BLaER1 (cell line): ENCODE results near the gene TPO.
"Not testable (repeated sequence)": the region's sequence is repeated elsewhere in the genome, so short reads cannot be mapped to it uniquely, and the experiment has no call there.

Source experiments
- H3K27ac ChIP-seq: shearing (Covaris generic); formaldehyde crosslinking; 2 replicates; pipeline ENCODE4 v1.8.1; 2022
- H3K27me3 ChIP-seq: shearing (Covaris generic); formaldehyde crosslinking; 2 replicates; pipeline ENCODE4 v1.8.1; 2022
- H3K36me3 ChIP-seq: shearing (Covaris generic); formaldehyde crosslinking; 2 replicates; pipeline ENCODE4 v1.8.1; 2022
- H3K4me1 ChIP-seq: shearing (Covaris generic); formaldehyde crosslinking; 2 replicates; pipeline ENCODE4 v1.8.1; 2022
- H3K4me2 ChIP-seq: shearing (Covaris generic); formaldehyde crosslinking; 2 replicates; pipeline ENCODE4 v1.8.1; 2022
- H3K4me3 ChIP-seq: shearing (Covaris generic); formaldehyde crosslinking; 2 replicates; pipeline ENCODE4 v1.8.1; 2022
- H3K9ac ChIP-seq: shearing (Covaris generic); formaldehyde crosslinking; 2 replicates; pipeline ENCODE4 v1.8.1; 2022
- H3K9me3 ChIP-seq: shearing (Covaris generic); formaldehyde crosslinking; 2 replicates; pipeline ENCODE4 v1.8.1; 2022
- H4K20me1 ChIP-seq: shearing (Covaris generic); formaldehyde crosslinking; 2 replicates; pipeline ENCODE4 v1.8.1; 2022
- Cebpa-rat ChIP-seq: shearing (Covaris generic); IDR thresholded peaks from 2 replicates; pipeline ENCODE4 v1.8.1; 2022

The TPO gene

GRCh38 chr2:1487758-1488157 is 74.5 kb downstream of the TPO start:
- no peaks in the 10 kb centered on the region for H3K36me3 ChIP-seq
- H4K20me1 ChIP-seq: no peaks in the 10 kb centered on the region
- H3K4me3 ChIP-seq: no peak overlapping the region
- H3K4me2 ChIP-seq: no peak overlapping the region
- no peak overlapping the region for H3K27ac ChIP-seq
- no peaks in the 10 kb centered on the region for H3K27me3 ChIP-seq
- H3K4me1 ChIP-seq: peaks cover 33% of the 10 kb centered on the region
- TF ChIP-seq Cebpa-rat: no peak
- H3K9me3 ChIP-seq: no peaks in the 10 kb centered on the region
- H3K9ac ChIP-seq: no peak overlapping the region

- Histone ChIP-seq H3K9ac (no peak overlapping the region), H3K4me2 (no peak overlapping the region), H3K4me3 (no peak overlapping the region), H3K27me3 (no peaks in the 10 kb centered on the region), H3K9me3 (no peaks in the 10 kb centered on the region), H4K20me1 (no peaks in the 10 kb centered on the region), H3K27ac (no peak overlapping the region), H3K36me3 (no peaks in the 10 kb centered on the region), H3K4me1 (peaks cover 31% of the 10 kb centered on the region)
- no peak for TF ChIP-seq Cebpa-rat
These were observed 75.0 kb downstream of the TPO start for GRCh38 chr2:1488181-1488671.

DNA sequence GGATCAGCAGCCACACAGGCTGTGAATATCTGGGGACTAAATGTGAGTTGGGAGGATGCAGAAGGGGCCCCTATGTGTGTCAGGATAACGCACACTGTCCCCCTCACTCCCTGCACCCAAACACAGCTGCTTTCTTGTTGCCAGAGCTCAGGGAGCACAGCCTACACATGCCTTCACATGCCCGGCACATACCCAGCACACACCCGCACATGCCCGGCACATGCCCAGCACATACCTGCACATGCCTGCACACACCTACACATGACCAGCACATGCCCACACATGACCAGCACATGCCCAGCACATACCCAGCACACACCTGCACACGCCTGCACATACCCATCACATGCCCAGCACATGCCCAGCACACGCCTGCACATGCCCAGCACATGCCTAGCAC is 75.6 kb downstream of the TPO start:
- H3K27ac ChIP-seq: no peak overlapping the region
- no peak overlapping the region for H3K9ac ChIP-seq
- H4K20me1 ChIP-seq: no peaks in the 10 kb centered on the region
- no peak overlapping the region for H3K4me2 ChIP-seq
- no peaks in the 10 kb centered on the region for H3K36me3 ChIP-seq
- TF ChIP-seq Cebpa-rat: no peak
- no peaks in the 10 kb centered on the region for H3K27me3 ChIP-seq
- no peaks in the 10 kb centered on the region for H3K9me3 ChIP-seq
- no peak overlapping the region for H3K4me3 ChIP-seq
- peaks cover 24% of the 10 kb centered on the region for H3K4me1 ChIP-seq

- Histone ChIP-seq H3K9me3 (no peaks in the 10 kb centered on the region), H3K36me3 (no peaks in the 10 kb centered on the region), H3K27ac (no peak overlapping the region), H4K20me1 (no peaks in the 10 kb centered on the region), H3K4me2 (no peak overlapping the region), H3K27me3 (no peaks in the 10 kb centered on the region), H3K9ac (no peak overlapping the region), H3K4me1 (peaks cover 18% of the 10 kb centered on the region), H3K4me3 (no peak overlapping the region)
- no peak for TF ChIP-seq Cebpa-rat
These were observed 76.2 kb downstream of the TPO start for GRCh38 chr2:1489486-1489885.

DNA sequence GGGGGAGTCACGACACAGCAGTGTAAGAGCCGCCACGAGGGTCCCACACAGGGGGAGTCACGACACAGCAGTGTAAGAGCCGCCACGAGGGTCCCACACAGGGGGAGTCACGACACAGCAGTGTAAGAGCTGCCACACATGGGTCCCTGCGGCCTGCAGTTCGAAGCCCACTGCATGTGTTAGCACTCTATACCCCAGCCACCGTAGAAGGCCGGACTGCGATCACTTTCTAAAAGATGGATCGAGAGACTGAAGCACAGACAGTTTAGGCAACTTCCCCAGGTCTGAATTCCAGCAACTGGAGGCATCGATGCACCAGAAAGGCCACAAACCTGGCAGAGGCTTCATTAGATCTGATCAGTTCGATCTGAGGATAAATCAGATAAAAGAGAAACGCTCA is 77.1 kb downstream of the TPO start:
- H3K27me3 ChIP-seq, H3K36me3 ChIP-seq, H3K9me3 ChIP-seq, H3K4me2 ChIP-seq, H3K27ac ChIP-seq, H3K9ac ChIP-seq, H3K4me3 ChIP-seq, H4K20me1 ChIP-seq: not testable (repeated sequence)
- H3K4me1 ChIP-seq: peaks cover 16% of the 10 kb centered on the region

DNA sequence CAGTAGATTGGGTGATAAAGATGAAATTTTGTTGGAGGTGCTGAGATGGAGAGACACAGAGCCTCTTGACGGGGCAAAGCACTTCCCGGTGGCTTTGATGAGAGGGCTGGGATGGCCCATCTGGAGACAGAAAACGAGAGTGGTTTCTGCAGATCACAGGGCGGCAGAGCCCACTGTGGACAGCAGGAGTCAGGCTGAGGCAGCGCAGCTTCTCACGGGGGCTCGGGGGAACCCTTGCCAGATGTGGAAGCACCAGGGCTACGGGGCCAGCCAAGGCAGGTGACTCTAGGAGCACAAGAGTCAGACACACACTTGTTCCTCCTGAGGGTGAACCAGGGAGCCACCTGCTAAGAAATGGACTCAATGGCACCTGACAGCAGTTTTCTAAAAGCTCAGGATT is 78.5 kb downstream of the TPO start:
- Histone ChIP-seq H3K4me3 (no peak overlapping the region), H4K20me1 (no peaks in the 10 kb centered on the region), H3K27ac (no peak overlapping the region), H3K36me3 (no peaks in the 10 kb centered on the region), H3K4me2 (no peak overlapping the region; the same call in 1 of the 2 replicates), H3K4me1 (peaks cover 27% of the 10 kb centered on the region), H3K9me3 (no peaks in the 10 kb centered on the region), H3K9ac (no peak overlapping the region), H3K27me3 (no peaks in the 10 kb centered on the region)
- TF ChIP-seq Cebpa-rat: no peak

- H3K9me3 ChIP-seq, H3K27ac ChIP-seq, H3K36me3 ChIP-seq, H3K4me3 ChIP-seq, H3K9ac ChIP-seq, H3K27me3 ChIP-seq, H4K20me1 ChIP-seq: not testable (repeated sequence)
- peaks cover 32% of the 10 kb centered on the region for H3K4me1 ChIP-seq
- H3K4me2 ChIP-seq: peak overlapping the region; percentile 45
These were observed 79.0 kb downstream of the TPO start for GRCh38 chr2:1492231-1492630.

DNA sequence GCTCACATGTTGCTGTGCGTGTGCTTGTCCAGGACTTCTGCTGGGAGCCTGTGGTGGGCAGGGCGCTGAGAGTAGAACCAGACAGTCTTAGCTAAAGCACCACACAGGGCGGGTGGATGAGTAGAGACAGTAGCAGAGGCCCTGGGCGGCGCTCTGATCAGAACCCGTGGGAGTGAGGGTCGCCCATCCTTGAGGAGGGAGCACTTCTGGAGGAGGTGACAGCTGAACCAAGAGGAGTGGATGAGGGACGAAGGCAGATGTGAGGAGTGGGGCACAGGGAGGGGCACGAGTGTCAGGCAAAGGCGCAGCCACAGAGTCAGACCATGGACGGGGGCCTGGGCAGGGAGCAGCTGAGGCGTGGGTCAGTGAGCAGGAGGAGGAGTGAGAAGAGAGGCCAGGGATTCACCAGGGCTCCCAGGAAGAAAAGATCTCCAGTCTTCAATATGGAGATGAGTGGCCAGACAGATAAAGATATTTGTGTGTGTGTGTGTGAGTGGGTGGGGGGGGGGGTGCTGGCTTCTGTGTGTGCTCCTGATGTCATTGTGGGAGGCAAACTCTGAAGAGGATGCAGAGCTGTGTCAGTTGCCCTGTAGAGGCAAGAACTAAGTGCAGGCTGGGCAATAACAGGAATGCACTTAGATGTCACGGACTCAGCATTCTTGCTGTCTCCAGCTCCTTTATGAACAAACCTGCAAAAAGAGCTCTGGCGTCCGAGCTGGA is 79.6 kb downstream of the TPO start:
- peak overlapping the region; percentile 45 for H3K4me2 ChIP-seq
- H3K9me3 ChIP-seq: no peaks in the 10 kb centered on the region
- H3K9ac ChIP-seq: no peak overlapping the region
- H3K27ac ChIP-seq: 0 out of 2 replicates have a peak overlapping the region, but pooled peaks have one; percentile 9
- no peak overlapping the region for H3K4me3 ChIP-seq
- H3K27me3 ChIP-seq: no peaks in the 10 kb centered on the region
- no peaks in the 10 kb centered on the region; the same call in 1 of the 2 replicates for H4K20me1 ChIP-seq
- TF ChIP-seq Cebpa-rat: no peak
- H3K4me1 ChIP-seq: peaks cover 39% of the 10 kb centered on the region
- no peaks in the 10 kb centered on the region for H3K36me3 ChIP-seq

- Histone ChIP-seq H3K4me3 (no peak overlapping the region), H3K36me3 (no peaks in the 10 kb centered on the region), H3K27me3 (no peaks in the 10 kb centered on the region), H3K27ac (no peak overlapping the region), H3K4me2 (no peak overlapping the region), H3K9ac (no peak overlapping the region), H3K9me3 (no peaks in the 10 kb centered on the region), H3K4me1 (peaks cover 46% of the 10 kb centered on the region), H4K20me1 (no peaks in the 10 kb centered on the region; the same call in 1 of the 2 replicates)
- no peak for TF ChIP-seq Cebpa-rat
These were observed 80.3 kb downstream of the TPO start for GRCh38 chr2:1493431-1494126.

DNA sequence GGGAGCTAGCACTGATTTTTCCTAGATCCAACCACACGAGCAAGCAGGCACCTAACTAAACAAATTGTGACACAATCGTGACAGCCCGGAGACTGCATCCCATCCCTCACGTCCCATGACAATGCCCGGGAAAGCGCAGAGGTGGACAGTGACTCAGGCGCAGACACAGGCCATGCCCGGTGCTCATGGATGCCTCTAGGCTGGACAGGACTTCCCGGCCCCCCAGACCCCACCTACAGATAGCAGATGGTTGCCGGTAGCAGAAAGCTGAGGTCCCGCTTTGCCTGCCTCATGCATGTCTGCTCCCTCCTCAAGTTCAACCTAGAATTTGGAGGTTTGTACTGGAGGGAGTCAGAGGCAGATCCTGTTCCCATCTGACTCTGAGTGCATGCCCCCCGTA is 81.0 kb downstream of the TPO start:
- no peaks in the 10 kb centered on the region for H3K36me3 ChIP-seq
- H3K9ac ChIP-seq: no peak overlapping the region
- H3K27me3 ChIP-seq: no peaks in the 10 kb centered on the region
- no peak overlapping the region for H3K4me2 ChIP-seq
- TF ChIP-seq Cebpa-rat: no peak
- peaks cover 52% of the 10 kb centered on the region for H3K4me1 ChIP-seq
- no peak overlapping the region for H3K27ac ChIP-seq
- no peaks in the 10 kb centered on the region for H3K9me3 ChIP-seq
- no peaks in the 10 kb centered on the region; the same call in 1 of the 2 replicates for H4K20me1 ChIP-seq
- H3K4me3 ChIP-seq: no peak overlapping the region
